Fibroblast of mammary gland (primary cell): Measurements from ENCODE around the gene RETREG1.
A peak's percentile ranks its signal among the peaks of the same experiment; 100 is the strongest.

Experiments used
- DNase-seq: peaks from one replicate; pipeline ENCODE4 v3.0.0-alpha.2; 2010; ENCODE audit warnings: low read depth
- H3K4me3 ChIP-seq: 2 replicates; pipeline ENCODE4 v1.5.1; 2011; ENCODE audit warnings: low read depth, mild to moderate bottlenecking, low read length, moderate library complexity; ENCODE audit not compliant: control insufficient read depth
- TF ChIP-seq, protein P1 (sequence below): conservative IDR thresholded peaks from 2 replicates; pipeline ENCODE4 v1.5.1; 2011; ENCODE audit warnings: low read depth, low read length, inconsistent platforms; ENCODE audit not compliant: control insufficient read depth, insufficient read depth

RETREG1 gene

DNA sequence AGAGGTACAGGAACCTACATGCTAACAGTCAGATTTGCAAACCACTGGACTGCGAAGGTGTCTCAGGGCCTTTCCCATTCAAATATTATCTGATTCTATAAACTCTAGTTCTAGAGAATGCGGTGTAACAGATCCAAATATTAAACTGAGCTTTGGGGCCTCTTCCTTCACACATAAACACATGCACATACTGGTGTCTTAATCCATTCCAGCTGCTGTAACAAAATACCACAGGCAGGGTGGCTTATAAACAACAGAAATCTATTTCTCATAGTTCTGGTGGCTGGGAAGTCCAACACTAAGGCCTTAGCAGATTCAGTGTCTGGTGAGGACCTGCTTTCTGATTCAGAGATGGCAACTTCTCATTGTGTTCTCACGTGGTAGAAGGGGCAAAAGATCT is 30.2 kb downstream of the RETREG1 start:
- no peak overlapping the region for H3K4me3 ChIP-seq
- DNase-seq = no peak
- TF ChIP-seq, protein P1, sequence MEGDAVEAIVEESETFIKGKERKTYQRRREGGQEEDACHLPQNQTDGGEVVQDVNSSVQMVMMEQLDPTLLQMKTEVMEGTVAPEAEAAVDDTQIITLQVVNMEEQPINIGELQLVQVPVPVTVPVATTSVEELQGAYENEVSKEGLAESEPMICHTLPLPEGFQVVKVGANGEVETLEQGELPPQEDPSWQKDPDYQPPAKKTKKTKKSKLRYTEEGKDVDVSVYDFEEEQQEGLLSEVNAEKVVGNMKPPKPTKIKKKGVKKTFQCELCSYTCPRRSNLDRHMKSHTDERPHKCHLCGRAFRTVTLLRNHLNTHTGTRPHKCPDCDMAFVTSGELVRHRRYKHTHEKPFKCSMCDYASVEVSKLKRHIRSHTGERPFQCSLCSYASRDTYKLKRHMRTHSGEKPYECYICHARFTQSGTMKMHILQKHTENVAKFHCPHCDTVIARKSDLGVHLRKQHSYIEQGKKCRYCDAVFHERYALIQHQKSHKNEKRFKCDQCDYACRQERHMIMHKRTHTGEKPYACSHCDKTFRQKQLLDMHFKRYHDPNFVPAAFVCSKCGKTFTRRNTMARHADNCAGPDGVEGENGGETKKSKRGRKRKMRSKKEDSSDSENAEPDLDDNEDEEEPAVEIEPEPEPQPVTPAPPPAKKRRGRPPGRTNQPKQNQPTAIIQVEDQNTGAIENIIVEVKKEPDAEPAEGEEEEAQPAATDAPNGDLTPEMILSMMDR = no peak

DNA sequence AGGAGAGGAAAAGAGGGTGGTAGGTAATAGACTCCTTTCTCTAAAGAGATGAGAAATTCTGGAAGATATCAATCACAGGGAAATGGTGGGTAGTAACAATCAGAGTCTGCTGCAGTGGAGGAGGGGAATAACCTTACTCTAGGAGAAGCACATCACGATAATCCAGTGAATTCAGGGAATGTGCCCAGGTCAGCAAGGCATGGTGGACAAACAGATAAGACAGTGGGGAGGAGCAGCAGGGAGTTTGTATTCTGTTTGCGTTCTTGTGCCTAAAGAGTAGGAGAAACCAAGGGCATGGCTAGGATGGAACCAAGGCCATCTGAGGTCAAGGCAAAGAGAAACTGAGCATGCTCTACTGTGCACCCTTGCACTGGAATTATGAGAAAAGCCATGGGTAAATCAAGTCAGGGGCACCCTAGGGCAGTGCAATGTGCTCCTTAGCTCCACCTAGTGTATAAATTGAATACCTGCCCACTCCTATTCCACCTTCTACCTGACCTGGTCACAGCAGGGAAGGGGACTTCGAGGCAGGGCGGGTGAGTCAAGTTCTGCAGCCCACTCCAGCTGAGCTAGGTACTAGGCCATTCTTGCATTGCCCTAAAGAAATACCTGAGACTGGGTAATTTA is 31.6 kb downstream of the RETREG1 start:
- DNase-seq = no peak
- no peak overlapping the region for H3K4me3 ChIP-seq
- TF ChIP-seq, protein P1 = peak; percentile 42

GRCh38 chr5:16582081-16582480 is 34.7 kb downstream of the RETREG1 start:
- peak; percentile 16 for DNase-seq
- TF ChIP-seq, protein P1 = no peak
- H3K4me3 ChIP-seq = no peak overlapping the region

- TF ChIP-seq, protein P1 = no peak
- no peak overlapping the region for H3K4me3 ChIP-seq
- DNase-seq = no peak
Measured at GRCh38 chr5:16580382-16580781, 36.4 kb downstream of the RETREG1 start.

- DNase-seq = no peak
- TF ChIP-seq, protein P1 = no peak
- no peak overlapping the region for H3K4me3 ChIP-seq
Measured at GRCh38 chr5:16579142-16579847, 37.5 kb downstream of the RETREG1 start.

DNA sequence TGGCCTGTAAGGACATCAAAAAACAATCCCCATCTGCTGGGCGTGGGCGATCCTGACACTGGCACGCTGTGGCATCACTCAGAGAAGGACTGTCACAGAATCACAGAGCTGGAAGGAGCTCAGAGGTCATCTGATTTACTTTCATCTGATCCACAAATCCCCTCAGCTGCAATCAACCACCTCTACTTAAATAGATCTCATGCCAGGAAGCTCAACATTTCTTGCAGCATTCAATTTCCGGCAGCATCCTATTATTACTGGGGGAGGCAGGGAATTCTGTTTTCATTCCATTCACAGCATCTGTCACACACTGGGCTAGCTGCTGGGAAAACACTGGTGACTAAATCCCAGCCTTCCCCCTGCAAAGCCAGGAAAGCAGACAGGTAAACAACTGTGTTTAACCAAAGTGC is 38.3 kb downstream of the RETREG1 start:
- TF ChIP-seq, protein P1 = no peak
- DNase-seq = no peak
- no peak overlapping the region for H3K4me3 ChIP-seq

DNA sequence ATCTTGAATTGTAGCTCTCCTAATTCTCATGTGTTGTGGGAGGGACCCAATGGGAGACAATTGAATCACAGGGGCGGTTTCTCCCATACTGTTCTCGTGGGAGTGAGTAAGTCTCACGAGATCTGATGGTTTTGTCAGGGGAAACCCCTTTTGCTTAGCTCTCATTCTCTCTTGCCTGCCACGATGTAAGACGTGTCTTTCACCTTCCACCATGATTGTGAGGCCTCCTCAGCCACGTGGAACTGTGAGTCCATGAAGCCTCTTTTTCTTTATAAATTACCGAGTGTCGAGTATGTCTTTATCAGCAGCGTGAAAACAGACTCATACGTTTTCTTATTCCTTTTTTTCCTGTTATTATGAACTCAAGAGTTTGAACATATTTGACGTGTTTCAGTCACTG is 39.1 kb downstream of the RETREG1 start:
- no peak overlapping the region for H3K4me3 ChIP-seq
- peak; percentile 18 for DNase-seq
- TF ChIP-seq, protein P1 = no peak
